ENCODE data around the gene SASH3.

SASH3 gene

GRCh38 chrX:129785160-129785947 lies 5.6 kb downstream of the SASH3 start:
- DNase-seq, result no peak

DNA sequence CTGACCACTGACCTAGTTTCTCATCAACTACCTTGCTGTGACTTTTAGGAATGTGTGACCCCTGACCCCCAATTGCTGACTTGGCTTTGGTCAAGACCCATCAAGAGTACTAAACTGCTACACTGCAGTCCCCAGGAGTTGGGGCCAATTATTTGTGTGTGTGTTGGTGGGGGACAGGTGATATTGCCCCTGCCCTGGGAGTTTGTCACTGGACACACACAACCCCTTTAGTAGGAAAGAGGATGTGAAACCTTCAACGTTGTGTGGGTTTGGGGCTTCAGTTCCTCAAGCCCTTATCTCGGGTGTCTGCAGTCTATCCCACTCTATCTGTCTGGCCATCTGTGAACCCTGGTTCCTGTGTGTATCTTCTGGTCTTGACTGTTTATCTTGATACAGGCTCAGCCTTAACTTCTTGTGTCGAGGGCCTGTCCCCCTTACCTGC lies 6.5 kb downstream of the SASH3 start:
- no peak for DNase-seq

- DNase-seq, result no peak
Measured at GRCh38 chrX:129787336-129788055, 7.7 kb downstream of the SASH3 start.

DNA sequence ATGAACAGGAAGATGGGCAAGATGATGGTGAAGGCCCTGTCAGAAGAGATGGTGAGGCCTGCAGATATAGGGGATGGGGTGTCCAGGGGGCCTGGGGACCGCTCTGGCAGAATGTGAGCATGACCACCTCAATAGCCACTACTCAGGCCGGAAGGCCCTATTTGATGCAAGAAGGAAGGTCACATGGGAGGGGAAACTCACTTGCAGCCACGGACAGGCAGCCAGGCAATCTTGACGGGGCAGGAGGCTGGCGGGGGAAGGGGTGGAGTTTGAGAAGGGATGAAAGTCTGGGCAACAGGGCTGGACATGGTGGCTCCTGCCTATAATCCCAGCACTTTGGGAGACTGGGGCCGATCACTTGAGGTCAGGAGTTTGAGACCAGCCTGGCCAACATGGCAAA lies 8.8 kb downstream of the SASH3 start:
- no peak for DNase-seq

DNA sequence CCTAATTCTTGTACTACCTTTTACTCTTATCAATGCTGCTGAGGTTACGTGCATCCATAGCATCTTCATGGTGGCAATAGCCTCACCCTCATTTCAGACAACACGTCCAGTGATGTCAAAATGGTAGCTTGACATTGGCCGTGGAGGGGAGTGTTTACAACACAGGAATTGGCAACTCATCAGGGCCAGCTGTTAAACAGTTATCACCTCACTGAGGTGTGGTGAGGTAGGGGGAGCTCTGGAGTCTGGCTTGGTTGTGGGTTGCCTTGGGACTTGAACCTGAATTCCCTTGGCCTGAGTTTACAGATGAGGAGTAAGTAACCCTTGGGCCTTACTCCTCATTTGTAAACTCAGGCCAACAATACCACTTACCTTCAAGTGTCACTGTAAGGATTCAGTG lies 10.4 kb downstream of the SASH3 start:
- no peak for DNase-seq

GRCh38 chrX:129790808-129791207 lies 11.1 kb downstream of the SASH3 start:
- DNase-seq, result no peak

GRCh38 chrX:129791336-129791735 lies 11.6 kb downstream of the SASH3 start:
- no peak for DNase-seq

DNA sequence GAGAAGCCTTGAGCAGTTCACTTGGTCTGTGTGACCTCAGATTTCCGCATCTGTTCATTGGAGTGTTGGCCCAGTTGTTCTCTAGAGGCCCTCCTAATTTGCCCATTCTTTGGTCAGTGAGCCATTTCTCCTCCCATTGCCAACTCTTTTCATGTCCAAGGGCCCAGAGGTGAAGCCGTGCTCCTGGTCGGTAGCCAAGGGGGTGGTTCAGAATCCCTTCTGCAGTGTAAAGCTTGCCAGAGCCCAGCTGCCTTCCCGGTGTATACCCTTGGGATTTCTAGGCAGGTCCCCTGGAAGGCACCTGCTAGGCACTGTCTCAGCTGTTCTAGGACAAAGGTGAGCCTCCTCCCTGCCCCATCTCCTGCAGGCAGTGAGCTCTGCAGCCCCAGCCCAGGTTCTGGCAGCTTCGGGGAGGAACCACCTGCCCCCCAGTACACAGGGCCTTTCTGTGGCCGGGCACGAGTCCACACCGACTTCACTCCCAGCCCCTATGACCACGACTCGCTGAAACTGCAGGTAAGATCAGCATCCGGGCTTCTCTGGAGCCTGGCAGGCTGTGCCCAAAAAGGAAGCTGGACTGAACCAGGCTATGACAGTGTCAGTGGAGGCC lies 12.3 kb downstream of the SASH3 start:
- no peak for DNase-seq

GRCh38 chrX:129792586-129793291 lies 13.0 kb downstream of the SASH3 start:
- no peak for DNase-seq

- DNase-seq, result no peak
Measured at GRCh38 chrX:129793604-129794191, 13.9 kb downstream of the SASH3 start.

DNA sequence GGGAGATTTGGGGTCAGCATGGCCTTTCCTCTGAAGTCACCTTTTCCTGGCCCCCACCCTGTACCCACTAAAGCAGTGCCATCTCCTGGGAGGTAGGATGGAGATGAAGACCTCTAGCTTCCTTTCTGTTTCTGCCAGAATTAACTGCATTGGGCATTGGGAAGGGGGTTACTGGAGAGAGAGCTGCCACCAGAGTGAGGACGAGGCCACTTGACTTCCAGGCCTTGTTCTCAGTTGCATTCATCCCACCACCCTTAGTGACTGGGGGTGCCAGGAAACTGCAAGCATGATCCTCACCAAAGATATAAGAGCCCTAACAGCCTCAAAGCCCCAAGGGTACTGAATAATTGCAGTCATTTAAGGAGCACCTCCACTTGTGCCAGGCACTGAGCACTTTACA lies 15.8 kb downstream of the SASH3 start:
- no peak for DNase-seq

- DNase-seq, result no peak
Measured at GRCh38 chrX:129797251-129797906, 17.6 kb downstream of the SASH3 start.

DNA sequence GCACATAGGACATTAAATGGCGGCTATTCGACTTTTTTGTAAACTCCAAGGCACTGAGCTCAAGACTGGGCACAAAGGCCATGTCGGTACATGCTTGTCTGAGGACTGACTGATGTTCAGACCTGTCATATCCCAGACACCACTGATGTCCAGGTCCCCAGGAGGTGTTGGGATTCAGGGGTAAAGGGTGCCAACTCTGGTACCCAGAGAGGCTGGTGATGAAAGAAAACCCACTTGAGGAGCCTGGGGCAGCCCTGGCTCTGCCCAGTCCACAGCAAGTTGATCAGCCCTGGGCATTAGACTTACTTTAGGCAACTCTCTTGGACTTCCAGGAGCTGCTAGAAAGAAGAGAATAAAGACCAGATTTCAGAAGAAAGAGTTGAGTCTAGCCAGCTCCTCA lies 18.7 kb downstream of the SASH3 start:
- no peak for DNase-seq

- DNase-seq, result no peak
Measured at GRCh38 chrX:129798888-129799287, 19.1 kb downstream of the SASH3 start.

GRCh38 chrX:129800186-129800585 lies 20.4 kb downstream of the SASH3 start:
- DNase-seq, result no peak

DNA sequence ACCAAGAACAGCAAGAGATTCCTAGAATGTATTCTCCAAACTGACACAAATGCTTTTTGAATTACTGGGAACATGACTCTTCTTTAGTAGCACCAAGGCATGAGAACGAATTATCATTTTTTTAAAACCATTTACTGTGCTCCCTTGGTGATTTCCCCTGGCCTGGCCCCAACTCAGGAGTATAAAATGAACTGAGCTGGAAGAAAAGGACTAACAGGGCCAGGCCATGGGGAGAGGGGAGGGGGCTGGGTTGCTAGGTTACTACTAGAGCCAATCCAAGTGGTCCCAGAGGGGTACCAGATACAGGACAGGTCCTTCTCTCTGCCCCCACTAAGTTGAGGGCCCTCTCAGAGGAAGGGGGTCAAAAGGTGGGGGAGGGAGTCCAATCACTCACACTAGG lies 23.1 kb downstream of the SASH3 start:
- DNase-seq, result no peak

DNA sequence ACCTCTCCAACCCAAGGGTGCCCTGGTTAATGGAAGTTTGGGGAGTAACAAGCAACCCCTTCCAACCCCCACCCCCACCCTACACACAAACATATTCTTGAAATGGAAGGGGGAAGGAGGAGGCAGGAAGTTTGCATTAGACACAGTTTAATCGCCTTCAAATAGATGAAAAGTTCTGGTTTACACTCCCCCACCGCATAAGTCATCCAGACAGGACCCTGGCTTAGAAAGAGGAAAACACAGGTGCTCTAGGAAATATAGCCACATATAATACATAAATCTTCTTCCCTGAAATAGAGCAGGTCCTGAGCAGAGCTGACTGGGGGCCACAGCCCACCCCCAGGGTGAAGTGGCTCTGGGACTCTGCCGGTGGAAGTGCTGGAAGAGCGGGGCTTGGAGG lies 25.1 kb downstream of the SASH3 start:
- no peak for DNase-seq

GRCh38 chrX:129808158-129808828 lies 28.5 kb downstream of the SASH3 start:
- DNase-seq, result no peak

DNA sequence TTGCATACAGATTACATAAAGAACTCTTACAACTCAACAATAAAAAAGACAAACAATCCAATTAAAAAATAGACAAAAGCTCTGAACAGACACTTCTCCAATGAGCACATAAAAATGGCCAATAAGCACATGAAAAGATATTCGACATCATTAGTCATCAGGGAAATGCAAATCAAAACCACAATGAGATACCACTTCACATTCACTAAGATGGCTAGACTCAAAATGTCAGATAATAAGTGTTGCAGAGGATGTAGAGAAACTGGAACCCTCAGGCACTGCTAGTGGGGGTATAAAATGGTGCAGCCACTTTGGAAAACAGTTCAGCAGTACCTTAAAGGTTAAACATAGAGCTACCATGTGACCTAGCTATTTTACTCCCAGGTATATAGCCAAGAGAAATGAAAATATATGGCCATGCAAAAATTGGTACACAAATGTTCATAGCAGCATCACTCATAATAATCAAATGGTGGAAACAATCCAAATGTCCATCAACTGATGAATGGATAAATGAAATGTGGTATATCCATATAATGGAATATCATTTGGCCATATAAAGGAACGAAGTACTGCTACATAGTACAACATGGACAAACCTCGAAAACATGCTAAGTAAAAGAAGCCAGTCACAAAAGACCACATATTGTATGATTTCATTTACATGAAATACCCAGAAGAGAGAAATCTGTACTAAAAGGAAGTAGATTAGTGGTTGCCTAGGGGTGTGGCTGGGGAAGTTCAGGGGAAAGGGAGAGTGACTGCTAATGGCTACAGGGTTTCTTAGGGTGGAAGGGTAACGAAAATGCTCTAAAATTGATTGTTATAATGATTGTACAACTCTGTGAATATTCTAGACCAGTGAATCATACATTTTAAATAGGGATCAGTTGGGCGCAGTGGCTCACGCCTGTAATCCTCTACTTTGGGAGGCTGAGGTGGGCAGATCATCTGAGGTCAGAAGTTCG lies 29.4 kb downstream of the SASH3 start:
- DNase-seq, result no peak

GRCh38 chrX:129813662-129814368 lies 34.1 kb downstream of the SASH3 start:
- DNase-seq, result no peak
